Renal cortex interstitium (tissue), 11 donors: ENCODE measurements around the gene ALK. TPM values are rescaled to one million over a fixed set of nuclear protein-coding genes. Genes with fewer than 3 reads are reported as not detected.

ENCODE experiments used
- DNase-seq, 11 donors: peaks; one replicate each; pipeline ENCODE4 v3.0.0-alpha.2; 2013; ENCODE audit warnings: low read depth in 9 of 11, low spot score in 4 of 11; ENCODE audit errors: extremely low read depth in 1 of 11
- polyA plus RNA-seq, 3 donors: library from polyadenylated mRNA; unstranded; fragments of 120-200 nt; gene quantifications; one replicate each; pipeline ENCODE4 v1.2.1, GENCODE V29; 2013; ENCODE audit not compliant: insufficient read length in 3 of 3

The ALK gene
- polyA plus RNA-seq, 3 donors = 0.17 to 0.60 (median 0.35) TPM

- no peak for DNase-seq
Observed at GRCh38 chr2:29393676-29394075, 527.7 kb downstream of the ALK start.

- DNase-seq = no peak
Observed at GRCh38 chr2:29392774-29393173, 528.6 kb downstream of the ALK start.

- DNase-seq = no peak
Observed at GRCh38 chr2:29390136-29390535, 531.2 kb downstream of the ALK start.

GRCh38 chr2:29389686-29390085 lies 531.7 kb downstream of the ALK start:
- no peak for DNase-seq

- no peak for DNase-seq
Observed at GRCh38 chr2:29388071-29388470, 533.3 kb downstream of the ALK start.

- no peak for DNase-seq
Observed at GRCh38 chr2:29382486-29382885, 538.9 kb downstream of the ALK start.

GRCh38 chr2:29377788-29378187 lies 543.6 kb downstream of the ALK start:
- no peak for DNase-seq

- no peak for DNase-seq
Observed at GRCh38 chr2:29376541-29376940, 544.8 kb downstream of the ALK start.

- no peak for DNase-seq
Observed at GRCh38 chr2:29375843-29376242, 545.5 kb downstream of the ALK start.

GRCh38 chr2:29374823-29375222 lies 546.6 kb downstream of the ALK start:
- DNase-seq = peak in 1 of 11 donors; percentile 28

GRCh38 chr2:29373870-29374269 lies 547.5 kb downstream of the ALK start:
- no peak for DNase-seq

- DNase-seq = no peak
Observed at GRCh38 chr2:29372185-29372584, 549.2 kb downstream of the ALK start.

GRCh38 chr2:29370581-29371125 lies 550.7 kb downstream of the ALK start:
- DNase-seq = no peak

GRCh38 chr2:29370173-29370572 lies 551.2 kb downstream of the ALK start:
- DNase-seq = no peak

- DNase-seq = no peak
Observed at GRCh38 chr2:29368659-29369040, 552.7 kb downstream of the ALK start.

- no peak for DNase-seq
Observed at GRCh38 chr2:29367986-29368658, 553.3 kb downstream of the ALK start.

- no peak for DNase-seq
Observed at GRCh38 chr2:29363111-29363510, 558.3 kb downstream of the ALK start.

GRCh38 chr2:29361231-29361630 lies 560.2 kb downstream of the ALK start:
- DNase-seq = no peak

GRCh38 chr2:29360016-29360784 lies 561.2 kb downstream of the ALK start:
- DNase-seq = no peak

GRCh38 chr2:29353403-29353991 lies 567.9 kb downstream of the ALK start:
- no peak for DNase-seq
